Activated CD8-positive, alpha-beta T cell treated with anti-CD3 and anti-CD28 coated beads for 36 hours (primary cell): Measurements from ENCODE around the gene CSF2RB. TPM values are rescaled to one million over a fixed set of nuclear protein-coding genes. Genes with fewer than 3 reads are reported as not detected.

Experiments used
- ATAC-seq: fragments of 200-7000 bp; cut with Tn5 transposase; one replicate; pipeline ENCODE4 v1.10.0; 2021; ENCODE audit warnings: mild to moderate bottlenecking, moderate library complexity
- CTCF ChIA-PET: fragments of 350-600 bp; sonication (Branson Sonifier 250); formaldehyde crosslinking; loops from one replicate; lab custom pipeline; 2021; ENCODE audit warnings: antibody characterized with exemption; lab: Charles Lee
- POLR2A ChIA-PET: fragments of 350-600 bp; sonication (Branson Sonifier 250); formaldehyde crosslinking; loops from one replicate; lab custom pipeline; 2021; ENCODE audit warnings: antibody characterized with exemption; lab: Charles Lee
- DNase-seq: peaks from one replicate; pipeline ENCODE4 v3.0.0-alpha.2; 2020
- H3K27ac Mint-ChIP-seq: one replicate; pipeline ENCODE4 v1.8.0; 2021; ENCODE audit warnings: mild to moderate bottlenecking, mixed read lengths
- H3K27me3 Mint-ChIP-seq: one replicate; pipeline ENCODE4 v1.8.0; 2021; ENCODE audit warnings: mixed read lengths
- H3K36me3 Mint-ChIP-seq: one replicate; pipeline ENCODE4 v1.8.0; 2021; ENCODE audit warnings: low read depth, mixed read lengths
- H3K4me1 Mint-ChIP-seq: one replicate; pipeline ENCODE4 v1.8.0; 2021; ENCODE audit warnings: low read depth, mixed read lengths
- H3K4me3 Mint-ChIP-seq: one replicate; pipeline ENCODE4 v1.8.0; 2021; ENCODE audit warnings: mild to moderate bottlenecking, moderate library complexity, mixed read lengths
- H3K9me3 Mint-ChIP-seq: one replicate; pipeline ENCODE4 v1.8.0; 2021; ENCODE audit warnings: mixed read lengths
- CTCF ChIP-seq: fragments of 200-600 bp; IDR thresholded peaks from one replicate; pipeline ENCODE4 v1.8.0; 2022; ENCODE audit warnings: antibody characterized with exemption, mild to moderate bottlenecking
- intact Hi-C: fragments of 100-400 bp; cut with micrococcal nuclease; formaldehyde crosslinking; loops from one replicate; pipeline ENCODE4 v1.10.0; 2022
- total RNA-seq, 2 experiments: library from RNA; stranded (reverse); gene quantifications; one replicate each; pipeline ENCODE4 v1.2.3, GENCODE V29; 2021

CSF2RB gene
- total RNA-seq, 2 experiments from 2014 or later = 0.16 to 0.29 TPM

GRCh38 chr22:36946421-36947158 is 33.2 kb downstream of the CSF2RB start:
- intact Hi-C loops = no loop called here
- peaks cover 3% of the 10 kb centered on the region for H3K27me3 Mint-ChIP-seq
- no peak overlapping the region for H3K4me3 Mint-ChIP-seq
- TF ChIP-seq CTCF = no peak
- H3K36me3 Mint-ChIP-seq = no peaks in the 10 kb centered on the region
- no peaks in the 10 kb centered on the region for H3K9me3 Mint-ChIP-seq
- H3K27ac Mint-ChIP-seq = no peak overlapping the region
- DNase-seq (no peak), ATAC-seq (no peak)
- POLR2A ChIA-PET = no interaction called here
- CTCF ChIA-PET = interaction anchor here (1.1 to 1.4 kb wide), 2 partner anchors 31 to 94 kb away, joined by 3 to 4 read pairs; no protein-coding TSS in a partner anchor
- H3K4me1 Mint-ChIP-seq = no peaks in the 10 kb centered on the region

DNA sequence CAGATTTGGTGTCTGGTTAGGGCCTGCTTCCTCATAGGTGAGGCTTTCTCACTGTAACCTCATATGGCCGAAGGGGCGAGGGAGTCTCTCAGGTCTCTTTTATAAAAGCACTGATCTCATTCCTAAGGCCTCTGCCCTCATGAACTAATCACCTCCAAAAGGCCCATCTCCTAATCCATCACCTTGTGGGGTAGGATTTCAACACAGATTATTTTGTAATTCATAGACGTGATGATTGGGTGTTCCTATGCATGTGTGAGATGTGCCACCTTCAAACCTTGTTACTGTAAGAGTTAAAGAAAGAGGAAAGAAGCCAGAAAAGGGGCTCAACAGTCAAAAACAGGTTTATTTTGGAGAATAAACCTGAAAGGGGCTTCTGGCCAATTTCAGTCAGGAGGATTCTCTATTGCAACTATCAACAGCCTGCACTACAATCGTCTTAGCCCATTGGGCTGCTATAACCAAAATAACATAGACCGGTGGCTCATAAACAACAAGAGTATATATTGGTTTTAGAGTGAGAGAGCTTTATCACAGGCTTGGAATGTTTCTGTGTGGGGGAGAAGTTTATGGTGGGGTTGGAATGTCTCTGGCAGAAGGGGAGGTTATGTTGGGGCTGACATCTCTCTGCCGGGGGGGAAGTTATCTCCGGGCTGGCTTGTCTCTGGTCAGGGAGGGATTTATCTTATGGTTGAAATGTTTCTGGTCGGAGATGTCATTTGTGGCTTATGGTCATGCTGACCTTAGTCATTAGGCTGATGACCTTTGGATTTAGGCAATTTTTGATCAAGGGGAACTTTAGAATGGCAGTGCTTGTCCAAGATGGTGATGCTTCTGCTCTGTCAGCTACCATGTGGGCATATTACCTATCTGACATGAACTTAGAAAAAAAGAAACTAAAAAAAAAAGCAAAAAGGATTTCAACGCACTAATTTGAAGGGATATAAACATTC is 35.1 kb downstream of the CSF2RB start:
- DNase-seq (no peak), ATAC-seq (no peak)
- intact Hi-C loops = no loop called here
- no peaks in the 10 kb centered on the region for H3K36me3 Mint-ChIP-seq
- H3K27ac Mint-ChIP-seq = no peak overlapping the region
- no peak overlapping the region for H3K4me3 Mint-ChIP-seq
- ChIA-PET POLR2A (no interaction called here), CTCF (no interaction called here)
- H3K9me3 Mint-ChIP-seq = no peaks in the 10 kb centered on the region
- H3K4me1 Mint-ChIP-seq = no peaks in the 10 kb centered on the region
- no peak for TF ChIP-seq CTCF
- peaks cover 1% of the 10 kb centered on the region for H3K27me3 Mint-ChIP-seq

- H3K4me3 Mint-ChIP-seq = no peak overlapping the region
- ChIA-PET POLR2A (no interaction called here), CTCF (no interaction called here)
Observed at GRCh38 chr22:36950797-36951590, 37.6 kb downstream of the CSF2RB start.

DNA sequence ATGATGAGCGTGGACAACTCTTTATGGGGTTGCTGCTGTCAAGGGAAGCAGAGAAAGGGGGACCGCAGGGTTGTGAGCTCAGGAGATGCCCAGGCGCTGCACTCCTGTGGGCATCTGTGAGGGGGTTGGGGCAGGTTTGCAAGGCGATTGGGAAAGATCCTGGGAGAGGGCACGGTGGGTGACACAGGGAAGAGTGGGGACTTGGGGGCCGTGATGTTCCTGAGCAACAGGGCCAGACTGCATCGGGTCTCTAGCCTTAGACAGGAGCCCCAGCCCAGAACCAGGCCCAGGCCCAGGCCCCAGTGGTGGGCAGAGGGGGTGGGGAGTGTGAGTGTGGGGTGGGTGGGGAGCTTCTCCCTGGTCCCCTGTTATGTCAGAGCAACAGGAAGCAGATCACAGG is 38.3 kb downstream of the CSF2RB start:
- H3K9me3 Mint-ChIP-seq = peaks cover 3% of the 10 kb centered on the region
- no peak overlapping the region for H3K4me3 Mint-ChIP-seq
- no peak for DNase-seq
- ATAC-seq = no peak
- TF ChIP-seq CTCF = no peak
- H3K36me3 Mint-ChIP-seq = no peaks in the 10 kb centered on the region
- H3K4me1 Mint-ChIP-seq = peaks cover 5% of the 10 kb centered on the region
- intact Hi-C loops = no loop called here
- CTCF ChIA-PET = no interaction called here
- H3K27ac Mint-ChIP-seq = no peak overlapping the region
- POLR2A ChIA-PET = no interaction called here
- H3K27me3 Mint-ChIP-seq = no peaks in the 10 kb centered on the region

More at GRCh38 chr22:36950797-36951590, 37.6 kb downstream of the CSF2RB start:
- TF ChIP-seq CTCF = no peak
- Mint-ChIP-seq H3K36me3 (no peaks in the 10 kb centered on the region), H3K27me3 (no peaks in the 10 kb centered on the region), H3K9me3 (no peaks in the 10 kb centered on the region), H3K4me1 (peaks cover 5% of the 10 kb centered on the region), H3K27ac (no peak overlapping the region)
- no peak for ATAC-seq
- no peak for DNase-seq
- intact Hi-C loops = no loop called here
